Measurements from ENCODE around the gene ATP6V1B1. TPM values are rescaled to one million over a fixed set of nuclear protein-coding genes. Genes with fewer than 3 reads are reported as not detected.

ATP6V1B1 gene
- total and polyA plus RNA-seq, 7 donors: 0.10 to 0.70 (median 0.38) TPM; not detected in 2

DNA sequence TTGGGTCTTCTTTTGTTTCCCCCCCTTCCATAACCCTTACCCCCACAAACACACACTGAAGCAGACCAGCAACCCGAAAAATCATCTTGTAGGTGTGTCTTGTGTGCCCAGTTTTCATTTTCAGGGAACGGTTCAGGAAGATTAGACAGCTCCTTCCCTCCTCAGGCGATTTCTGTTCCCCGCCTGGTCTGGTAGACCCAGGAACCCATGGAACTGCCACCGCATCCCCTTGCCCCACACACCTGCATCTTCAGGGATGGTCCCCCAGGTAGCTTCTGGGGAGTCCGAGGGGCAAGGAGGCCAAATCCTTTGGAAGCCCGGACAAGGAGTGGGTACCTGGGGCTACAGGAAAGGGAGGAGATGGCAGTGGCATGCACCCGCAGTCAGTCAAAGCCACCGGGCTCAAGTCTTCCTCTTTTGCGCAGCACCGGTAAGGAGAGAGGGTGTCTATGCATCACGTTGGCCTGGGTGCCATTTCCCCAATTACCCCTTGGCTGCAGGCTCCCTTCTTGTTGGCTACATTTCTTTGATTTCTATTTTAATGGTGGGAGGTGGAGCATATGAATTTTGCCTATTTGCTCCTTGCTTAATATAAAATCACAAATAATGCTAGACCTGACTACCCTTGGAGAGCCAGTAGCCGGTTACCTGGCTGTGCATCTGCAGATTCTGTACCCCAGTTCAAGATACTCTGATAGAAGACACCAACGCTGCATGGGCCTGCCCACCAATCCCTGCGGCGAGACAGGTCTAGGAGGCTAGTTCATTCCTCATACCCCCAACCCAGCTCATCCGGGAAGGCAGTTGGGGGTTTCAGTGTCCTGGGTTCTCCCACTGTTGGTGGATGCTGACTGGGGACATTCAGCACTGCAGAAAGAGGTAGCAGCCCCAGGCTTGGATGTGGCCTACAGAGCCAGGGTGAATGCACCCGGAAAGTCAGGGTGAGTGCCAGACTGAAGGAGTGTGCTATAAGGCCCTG, 30.0 kb upstream of the ATP6V1B1 start:
- Histone ChIP-seq H3K36me3 (ENCODE audit: insufficient read depth in 1 of 2, low read depth in 1 of 2) (no peaks in the 10 kb centered on the region), H3K9me3 (no peaks in the 10 kb centered on the region), H3K4me3 (no peak overlapping the region), H3K27me3 (ENCODE audit: insufficient read depth in 3 of 3, low read length in 2 of 3) (peaks cover 2 to 84% (median 20%) of the 10 kb centered on the region in 3 donors), H3K27ac (no peak overlapping the region), H3K4me1 (peaks cover 11% of the 10 kb centered on the region)
- ATAC-seq (no peak), DNase-seq (no peak)
- 77 to 88% (median 85%) methylated on average over 18 of the region's 18 CpGs for WGBS, 3 donors
- intact Hi-C loops (cut with DNase I): no loop called here
- TF ChIP-seq, protein P1, sequence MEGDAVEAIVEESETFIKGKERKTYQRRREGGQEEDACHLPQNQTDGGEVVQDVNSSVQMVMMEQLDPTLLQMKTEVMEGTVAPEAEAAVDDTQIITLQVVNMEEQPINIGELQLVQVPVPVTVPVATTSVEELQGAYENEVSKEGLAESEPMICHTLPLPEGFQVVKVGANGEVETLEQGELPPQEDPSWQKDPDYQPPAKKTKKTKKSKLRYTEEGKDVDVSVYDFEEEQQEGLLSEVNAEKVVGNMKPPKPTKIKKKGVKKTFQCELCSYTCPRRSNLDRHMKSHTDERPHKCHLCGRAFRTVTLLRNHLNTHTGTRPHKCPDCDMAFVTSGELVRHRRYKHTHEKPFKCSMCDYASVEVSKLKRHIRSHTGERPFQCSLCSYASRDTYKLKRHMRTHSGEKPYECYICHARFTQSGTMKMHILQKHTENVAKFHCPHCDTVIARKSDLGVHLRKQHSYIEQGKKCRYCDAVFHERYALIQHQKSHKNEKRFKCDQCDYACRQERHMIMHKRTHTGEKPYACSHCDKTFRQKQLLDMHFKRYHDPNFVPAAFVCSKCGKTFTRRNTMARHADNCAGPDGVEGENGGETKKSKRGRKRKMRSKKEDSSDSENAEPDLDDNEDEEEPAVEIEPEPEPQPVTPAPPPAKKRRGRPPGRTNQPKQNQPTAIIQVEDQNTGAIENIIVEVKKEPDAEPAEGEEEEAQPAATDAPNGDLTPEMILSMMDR (IDR thresholded peaks at IDR 0.05): no peak

DNA sequence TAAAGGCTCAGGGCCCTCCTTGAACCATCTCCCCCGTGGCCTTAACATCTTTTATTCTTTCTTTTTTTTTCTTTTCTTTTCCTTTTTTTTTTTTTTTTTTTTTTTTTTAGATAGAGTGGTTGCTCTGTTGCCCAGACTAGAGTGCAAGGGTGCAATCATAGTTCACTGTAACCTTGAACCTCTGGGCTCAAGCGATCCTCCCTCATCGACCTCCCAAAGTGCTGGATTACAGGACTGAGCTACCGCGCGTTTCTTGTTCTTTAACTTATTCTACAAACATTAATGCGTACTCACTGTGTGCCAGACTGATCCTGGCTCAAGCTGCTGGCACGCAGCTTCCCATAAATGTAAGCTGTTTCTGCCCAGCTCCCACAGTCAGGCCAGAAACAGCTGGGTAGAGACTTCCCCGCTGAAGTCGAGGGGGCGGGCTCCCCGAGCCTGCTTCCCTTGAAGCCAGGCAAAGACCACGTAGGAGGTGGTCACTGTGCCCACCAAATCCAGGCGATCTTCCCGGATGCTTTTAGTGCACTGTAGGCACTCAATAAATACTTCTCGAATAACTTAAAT, 29.2 kb upstream of the ATP6V1B1 start:
- TF ChIP-seq, protein P1 (IDR thresholded peaks at IDR 0.05): no peak
- no peaks in the 10 kb centered on the region for H3K36me3 ChIP-seq (ENCODE audit: insufficient read depth in 1 of 2, low read depth in 1 of 2)
- 59 to 82% (median 80%) methylated on average over 16 of the region's 16 CpGs for WGBS, 3 donors
- H3K4me3 ChIP-seq: no peak overlapping the region
- H3K27me3 ChIP-seq (ENCODE audit: insufficient read depth in 3 of 3, low read length in 2 of 3): peaks cover 2 to 76% (median 17%) of the 10 kb centered on the region in 3 donors
- no peaks in the 10 kb centered on the region for H3K9me3 ChIP-seq
- intact Hi-C loops (cut with DNase I): no loop called here
- no peak for ATAC-seq
- peaks cover 5% of the 10 kb centered on the region for H3K4me1 ChIP-seq
- DNase-seq: no peak
- H3K27ac ChIP-seq: no peak overlapping the region

DNA sequence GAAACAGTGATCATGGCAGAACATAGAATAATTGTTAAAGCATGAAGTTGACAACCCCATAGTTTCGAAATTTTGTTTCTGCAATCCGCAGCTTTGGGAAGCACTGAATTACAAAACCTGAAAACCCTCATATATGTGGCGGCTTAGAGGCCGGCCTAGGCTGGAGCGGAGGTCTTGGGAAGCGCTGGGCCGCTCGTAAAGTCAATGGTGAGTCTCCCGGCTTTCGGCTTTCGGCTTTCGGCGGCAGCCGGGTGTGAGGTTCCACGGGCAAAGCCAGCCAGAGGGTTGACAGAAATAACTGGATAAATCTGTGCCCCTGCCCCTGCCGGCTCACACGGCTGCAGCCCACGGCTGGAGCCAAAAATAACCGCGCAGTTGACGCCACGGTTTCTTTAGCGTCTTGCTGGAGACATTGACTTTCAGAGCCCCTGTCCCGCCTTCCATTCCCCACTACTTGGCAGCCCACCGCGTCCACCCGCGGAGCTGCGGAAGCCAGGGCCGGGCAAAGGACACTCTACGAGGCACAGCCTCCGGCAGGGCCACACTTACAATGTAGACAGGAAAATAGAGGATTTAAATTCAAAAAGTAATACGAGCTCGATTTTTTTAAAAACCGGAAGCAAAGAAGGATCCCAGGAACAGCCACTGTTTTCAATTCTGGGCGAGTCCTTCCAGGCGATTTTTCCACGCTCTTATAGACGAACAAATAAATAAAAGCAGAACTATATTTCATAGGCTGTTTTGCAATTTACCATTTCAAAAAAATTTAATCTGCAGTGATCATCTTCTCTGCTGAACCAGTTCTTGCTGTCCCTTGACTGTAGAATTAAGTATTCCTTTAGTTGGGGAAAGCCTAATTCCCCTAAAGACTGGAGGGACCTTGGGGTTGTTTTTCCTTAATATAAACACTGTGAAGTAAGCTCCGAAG, 28.3 kb upstream of the ATP6V1B1 start:
- TF ChIP-seq, protein P1 (IDR thresholded peaks at IDR 0.05): no peak
- WGBS, 3 donors: 32 to 47% (median 42%) methylated on average over 40 of the region's 40 CpGs
- no peak overlapping the region for H3K27ac ChIP-seq

DNA sequence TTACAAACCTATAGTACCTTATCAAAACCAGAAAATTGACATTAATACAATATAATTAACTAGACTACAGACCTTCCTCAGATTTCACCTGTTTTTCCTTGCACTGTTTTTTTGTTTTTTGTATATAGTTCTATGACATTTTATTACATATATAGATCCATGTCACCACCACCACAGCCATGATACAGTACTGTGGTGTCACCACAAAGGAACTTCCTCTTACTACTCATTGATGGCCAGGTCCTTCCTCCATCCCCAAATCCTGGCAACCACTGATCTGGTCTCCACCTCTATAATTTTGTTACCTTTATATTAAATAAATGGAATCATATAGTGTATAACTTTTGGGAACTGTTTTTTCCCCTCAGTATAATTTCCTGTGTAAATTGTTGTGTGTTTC, 19.4 kb upstream of the ATP6V1B1 start:
- peaks cover 0 to 2% (median 0%) of the 10 kb centered on the region in 3 donors for H3K27me3 ChIP-seq (ENCODE audit: insufficient read depth in 3 of 3, low read length in 2 of 3)
- H3K36me3 ChIP-seq (ENCODE audit: insufficient read depth in 1 of 2, low read depth in 1 of 2): no peaks in the 10 kb centered on the region
- ATAC-seq (no peak), DNase-seq (no peak)
- no peak overlapping the region for H3K4me3 ChIP-seq
- H3K9me3 ChIP-seq: no peaks in the 10 kb centered on the region
- no peaks in the 10 kb centered on the region for H3K4me1 ChIP-seq
- H3K27ac ChIP-seq: no peak overlapping the region
- TF ChIP-seq, protein P1 (IDR thresholded peaks at IDR 0.05): no peak
- intact Hi-C loops (cut with DNase I): no loop called here

More for the DNA sequence above, 28.3 kb upstream of the ATP6V1B1 start:
- H3K9me3 ChIP-seq: no peaks in the 10 kb centered on the region
- no peak for DNase-seq
- intact Hi-C loops (cut with DNase I): no loop called here
- H3K36me3 ChIP-seq (ENCODE audit: insufficient read depth in 1 of 2, low read depth in 1 of 2): no peaks in the 10 kb centered on the region
- peak overlapping the region; percentile 44 for H3K4me3 ChIP-seq
- peaks cover 2 to 68% (median 13%) of the 10 kb centered on the region in 3 donors for H3K27me3 ChIP-seq (ENCODE audit: insufficient read depth in 3 of 3, low read length in 2 of 3)
- H3K4me1 ChIP-seq: no peaks in the 10 kb centered on the region
- no peak for ATAC-seq

Measured in psoas muscle (tissue), 8 donors.